OCI-LY3 (cell line): Measurements from ENCODE around the gene CELF1.

ENCODE experiments used
- CTCF ChIP-seq: fragments of 200-600, 300-600 bp; sonication (generic); IDR thresholded peaks from 2 replicates; pipeline ENCODE4 v1.5.1; 2014; ENCODE audit warnings: antibody characterized with exemption, low read length, low read depth
- EZH2phosphoT487 ChIP-seq: fragments of 200-600 bp; shearing (Covaris generic); IDR thresholded peaks from 2 replicates; pipeline ENCODE4 v1.6.1; 2018; ENCODE audit warnings: antibody characterized with exemption, mixed run types, low read depth

- no peak for TF ChIP-seq CTCF
- TF ChIP-seq EZH2phosphoT487 = no peak
Measured at GRCh38 chr11:47495856-47496217, 57.1 kb downstream of the CELF1 start.
